ENCODE data around the gene GBF1. TPM values are rescaled to one million over a fixed set of nuclear protein-coding genes. Genes with fewer than 3 reads are reported as not detected.

The GBF1 gene
- total RNA-seq, 1 donor from 2014 or later, result 71.6 TPM

GRCh38 chr10:102289356-102289755, 44.0 kb downstream of the GBF1 start:
- Mint-ChIP-seq H3K4me3 (ENCODE audit: unreplicated experiment) (no peak overlapping the region), H3K4me1 (ENCODE audit: low read depth, unreplicated experiment) (peaks cover 33% of the 10 kb centered on the region), H3K36me3 (ENCODE audit: unreplicated experiment) (no peaks in the 10 kb centered on the region), H3K27me3 (ENCODE audit: unreplicated experiment) (no peaks in the 10 kb centered on the region), H3K9me3 (ENCODE audit: unreplicated experiment) (no peaks in the 10 kb centered on the region), H3K27ac (ENCODE audit: unreplicated experiment) (peak overlapping the region; percentile 75)
- no peak for DNase-seq
- no peak for TF ChIP-seq CTCF (IDR thresholded peaks at IDR 0.05; ENCODE audit: partially characterized antibody, unreplicated experiment)

DNA sequence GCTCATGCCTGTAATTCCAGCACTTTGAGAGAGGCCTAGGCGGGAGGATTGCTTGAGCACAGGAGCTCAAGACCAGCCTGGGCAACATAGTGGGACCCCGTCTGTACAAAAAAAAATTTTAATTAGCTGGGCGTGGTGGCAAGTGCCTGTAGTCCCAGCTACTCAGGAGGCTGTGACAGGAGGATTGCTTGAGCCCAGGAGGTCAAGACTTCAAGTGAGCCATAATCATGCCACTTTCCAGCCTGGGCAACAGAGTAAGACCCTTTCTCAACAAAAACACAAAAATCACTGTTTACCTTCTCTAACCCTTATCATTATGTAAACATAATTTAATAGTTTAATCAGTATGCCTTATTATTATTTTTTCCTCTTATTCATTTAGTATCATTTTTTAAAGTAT, 44.5 kb downstream of the GBF1 start:
- Mint-ChIP-seq H3K36me3 (ENCODE audit: unreplicated experiment) (no peaks in the 10 kb centered on the region), H3K27me3 (ENCODE audit: unreplicated experiment) (no peaks in the 10 kb centered on the region), H3K27ac (ENCODE audit: unreplicated experiment) (no peak overlapping the region), H3K4me1 (ENCODE audit: low read depth, unreplicated experiment) (peaks cover 34% of the 10 kb centered on the region), H3K4me3 (ENCODE audit: unreplicated experiment) (no peak overlapping the region), H3K9me3 (ENCODE audit: unreplicated experiment) (no peaks in the 10 kb centered on the region)
- no peak for DNase-seq
- TF ChIP-seq CTCF (IDR thresholded peaks at IDR 0.05; ENCODE audit: partially characterized antibody, unreplicated experiment), result no peak

GRCh38 chr10:102291221-102291905, 46.0 kb downstream of the GBF1 start:
- TF ChIP-seq CTCF (IDR thresholded peaks at IDR 0.05; ENCODE audit: partially characterized antibody, unreplicated experiment), result no peak
- H3K9me3 Mint-ChIP-seq (ENCODE audit: unreplicated experiment), result no peaks in the 10 kb centered on the region
- H3K27ac Mint-ChIP-seq (ENCODE audit: unreplicated experiment), result peak overlapping the region; percentile 60
- H3K4me3 Mint-ChIP-seq (ENCODE audit: unreplicated experiment), result peak overlapping the region; percentile 8
- H3K4me1 Mint-ChIP-seq (ENCODE audit: low read depth, unreplicated experiment), result peaks cover 27% of the 10 kb centered on the region
- no peak for DNase-seq
- no peaks in the 10 kb centered on the region for H3K36me3 Mint-ChIP-seq (ENCODE audit: unreplicated experiment)
- no peaks in the 10 kb centered on the region for H3K27me3 Mint-ChIP-seq (ENCODE audit: unreplicated experiment)

- Mint-ChIP-seq H3K27me3 (ENCODE audit: unreplicated experiment) (peaks cover 1% of the 10 kb centered on the region), H3K4me3 (ENCODE audit: unreplicated experiment) (no peak overlapping the region)
These were observed 51.8 kb downstream of the GBF1 start for GRCh38 chr10:102297101-102297500.

More at GRCh38 chr10:102297101-102297500, 51.8 kb downstream of the GBF1 start:
- no peak for TF ChIP-seq CTCF (IDR thresholded peaks at IDR 0.05; ENCODE audit: partially characterized antibody, unreplicated experiment)
- H3K9me3 Mint-ChIP-seq (ENCODE audit: unreplicated experiment), result peaks cover 5% of the 10 kb centered on the region
- no peak overlapping the region for H3K27ac Mint-ChIP-seq (ENCODE audit: unreplicated experiment)
- H3K36me3 Mint-ChIP-seq (ENCODE audit: unreplicated experiment), result no peaks in the 10 kb centered on the region
- DNase-seq, result no peak
- peaks cover 13% of the 10 kb centered on the region for H3K4me1 Mint-ChIP-seq (ENCODE audit: low read depth, unreplicated experiment)

Data from glutamatergic neuron (in vitro differentiated cells).